SKM-1 treated with dmso at 0.1 percent for 144 hours (cell line): ENCODE data around the gene RANBP17.
"Not testable (repeated sequence)": the region's sequence is repeated elsewhere in the genome, so short reads cannot be mapped to it uniquely, and the experiment has no call there.

ENCODE experiments used
- DNase-seq: peaks from one replicate; lab custom pipeline; 2025; ENCODE audit not compliant: unreplicated experiment; lab: John Stamatoyannopoulos, UW

The RANBP17 gene

DNA sequence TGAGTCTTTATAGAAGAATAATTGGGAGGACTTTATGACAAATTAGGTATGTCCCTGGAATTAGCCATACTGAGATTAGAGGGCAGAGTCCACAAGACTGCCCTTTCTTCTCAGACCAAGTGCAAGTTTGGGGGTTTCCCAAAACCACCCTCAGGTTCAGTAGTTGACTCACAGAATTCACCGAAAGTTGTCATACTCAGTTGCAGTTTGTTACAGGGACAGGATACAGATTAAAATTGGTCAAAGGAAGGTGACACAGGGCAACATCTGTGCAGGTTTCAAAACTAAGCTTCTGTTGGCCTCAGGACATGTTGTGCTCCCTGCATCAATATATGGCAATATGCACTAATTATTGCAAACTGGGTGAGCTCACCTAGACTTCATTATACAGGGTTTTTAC lies 3.8 kb downstream of the RANBP17 start:
- no peak for DNase-seq

DNA sequence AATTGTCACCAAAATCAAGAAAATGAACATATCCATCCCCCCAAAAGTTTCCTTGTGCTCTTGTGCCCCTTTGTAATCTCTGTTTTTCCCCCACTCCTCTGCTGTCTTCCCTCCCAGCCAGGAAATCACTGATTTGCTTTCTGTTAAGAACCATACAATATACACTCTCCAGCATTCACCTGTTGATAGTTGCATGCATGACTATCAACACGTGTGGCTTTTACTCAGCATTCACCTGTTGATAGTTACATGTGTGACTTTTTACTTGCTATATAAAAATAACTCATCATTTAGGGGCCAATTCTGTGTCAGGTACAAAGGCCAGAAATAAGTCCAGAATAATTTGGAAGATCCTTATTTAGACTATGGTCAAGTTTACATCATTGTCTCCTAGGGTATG lies 6.0 kb downstream of the RANBP17 start:
- DNase-seq = no peak

DNA sequence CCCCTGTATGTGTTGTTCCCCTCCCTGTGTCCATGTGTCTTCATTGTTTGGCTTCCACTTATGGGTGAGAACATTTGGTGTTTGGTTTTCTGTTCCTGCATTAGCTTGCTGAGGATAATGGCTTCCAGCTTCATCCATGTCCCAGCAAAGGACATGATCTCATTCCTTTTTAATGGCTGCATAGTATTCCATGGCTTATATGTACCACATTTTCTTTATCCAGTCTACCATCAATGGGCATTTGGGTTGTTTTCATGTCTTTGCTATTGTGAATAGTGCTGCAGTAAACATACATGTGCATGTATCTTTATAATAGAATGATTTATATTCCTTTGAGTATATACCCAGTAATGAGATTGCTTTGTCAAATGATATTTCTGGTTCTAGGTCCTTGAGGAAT lies 8.6 kb downstream of the RANBP17 start:
- not testable (repeated sequence) for DNase-seq

DNA sequence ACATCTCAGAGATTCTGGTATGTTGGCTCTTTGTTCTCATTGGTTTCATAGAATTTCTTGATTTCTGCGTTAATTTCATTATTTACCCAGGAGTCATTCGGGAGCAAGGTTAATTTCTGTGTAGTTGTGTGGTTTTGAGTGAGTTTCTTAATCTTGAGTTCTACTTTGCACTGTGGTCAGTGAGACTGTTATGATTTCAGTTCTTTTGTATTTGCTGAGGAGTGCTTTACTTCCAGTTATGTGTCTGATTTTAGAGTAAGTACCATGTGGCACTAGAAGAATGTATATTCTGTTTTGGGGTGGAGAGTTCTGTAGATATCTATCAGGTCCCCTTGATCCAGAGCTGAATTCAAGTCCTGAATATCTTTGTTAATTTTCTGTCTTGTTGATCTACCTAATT lies 12.2 kb downstream of the RANBP17 start:
- DNase-seq = no peak

DNA sequence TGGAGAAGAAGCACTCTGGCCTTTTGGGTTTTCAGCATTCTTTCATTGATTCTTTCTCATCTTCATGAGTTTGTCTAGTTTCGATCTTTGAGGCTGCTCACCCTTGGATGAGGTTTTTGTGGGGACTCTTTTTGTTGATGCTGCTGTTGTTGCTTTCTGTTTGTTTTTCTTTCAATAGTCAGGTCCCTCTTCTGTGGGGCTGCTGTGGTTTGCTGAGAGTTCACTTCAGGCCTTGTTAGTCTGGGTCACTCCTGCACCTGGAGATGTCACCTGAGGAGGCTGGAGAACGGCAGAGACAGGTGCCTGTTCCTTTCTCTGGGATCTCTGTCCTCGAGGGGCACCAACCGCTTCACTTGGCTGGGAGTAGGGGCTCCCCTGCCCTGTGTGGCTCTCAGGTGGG lies 14.0 kb downstream of the RANBP17 start:
- no peak for DNase-seq

DNA sequence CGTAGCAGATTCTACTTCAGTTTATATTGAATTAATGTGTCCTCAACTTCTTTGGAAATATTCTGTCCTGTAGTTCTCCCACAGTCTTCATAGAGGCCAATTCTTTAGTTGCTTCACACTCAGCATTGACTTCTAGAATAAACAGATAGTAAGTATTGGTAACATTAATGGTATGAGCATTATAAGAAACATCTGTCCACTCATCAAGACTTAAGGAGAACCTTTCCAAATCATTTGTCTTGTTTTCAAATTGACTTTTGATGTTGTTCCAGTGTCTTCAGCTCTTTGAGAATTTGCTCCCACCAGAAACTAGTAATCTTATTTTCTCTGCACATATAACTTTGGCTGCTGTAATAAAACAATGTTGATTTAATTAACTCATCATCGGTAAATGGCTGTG lies 18.3 kb downstream of the RANBP17 start:
- DNase-seq = no peak

DNA sequence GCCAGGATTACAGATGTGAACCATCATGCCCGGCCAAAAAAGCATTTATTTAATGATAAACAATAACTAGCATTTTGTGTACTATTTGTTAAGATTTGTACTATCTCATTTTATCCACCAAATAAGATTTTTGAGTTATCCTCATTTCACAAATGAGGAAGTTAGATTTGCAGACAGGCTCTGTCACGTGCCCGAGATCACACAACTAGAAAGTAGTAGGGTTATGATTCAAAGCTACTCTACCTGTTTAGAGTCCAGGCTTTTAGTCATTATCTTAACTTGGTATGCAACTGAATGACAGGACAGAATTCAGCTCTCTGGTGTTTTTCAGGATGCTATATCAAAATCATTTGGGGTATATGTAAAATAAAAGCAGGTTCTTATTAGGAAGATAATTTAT lies 20.5 kb downstream of the RANBP17 start:
- no peak for DNase-seq

DNA sequence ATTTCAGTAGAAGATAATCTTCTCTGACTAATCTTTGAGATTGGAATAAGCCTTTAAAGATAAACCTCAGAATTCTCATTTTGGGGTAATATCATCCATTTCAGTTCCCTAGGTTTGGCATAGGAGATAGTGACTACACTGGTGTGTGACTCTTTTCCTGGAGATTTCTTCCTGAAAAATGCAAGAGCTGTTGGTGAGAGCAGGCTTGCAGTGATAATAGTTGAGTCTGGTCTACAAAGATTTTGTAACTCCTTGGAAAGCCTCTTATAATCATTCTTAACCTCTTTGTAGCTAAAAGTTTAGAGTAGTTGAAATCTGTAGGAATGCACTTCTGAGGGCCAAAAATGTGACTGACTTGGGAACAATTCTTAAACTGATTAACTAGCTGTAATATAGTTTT lies 23.4 kb downstream of the RANBP17 start:
- DNase-seq = no peak

DNA sequence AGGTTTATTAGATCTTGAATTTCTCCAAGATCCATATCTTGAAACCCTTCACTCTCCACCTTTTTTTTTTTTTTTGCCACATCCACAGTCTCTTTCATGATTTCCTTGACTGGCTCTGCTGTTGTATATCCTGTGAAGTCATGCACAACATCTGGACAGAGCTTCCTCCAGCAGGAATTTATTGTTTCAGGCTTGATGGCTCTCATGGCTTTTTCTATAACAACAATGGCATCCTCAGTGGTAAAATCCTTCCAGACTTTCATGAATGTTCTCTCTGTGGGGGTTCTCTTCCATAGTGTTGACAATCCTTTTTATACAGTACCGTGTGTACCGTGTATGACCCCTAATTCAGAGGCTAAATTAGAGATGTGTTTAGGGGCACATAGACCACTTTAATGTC lies 24.0 kb downstream of the RANBP17 start:
- no peak for DNase-seq

DNA sequence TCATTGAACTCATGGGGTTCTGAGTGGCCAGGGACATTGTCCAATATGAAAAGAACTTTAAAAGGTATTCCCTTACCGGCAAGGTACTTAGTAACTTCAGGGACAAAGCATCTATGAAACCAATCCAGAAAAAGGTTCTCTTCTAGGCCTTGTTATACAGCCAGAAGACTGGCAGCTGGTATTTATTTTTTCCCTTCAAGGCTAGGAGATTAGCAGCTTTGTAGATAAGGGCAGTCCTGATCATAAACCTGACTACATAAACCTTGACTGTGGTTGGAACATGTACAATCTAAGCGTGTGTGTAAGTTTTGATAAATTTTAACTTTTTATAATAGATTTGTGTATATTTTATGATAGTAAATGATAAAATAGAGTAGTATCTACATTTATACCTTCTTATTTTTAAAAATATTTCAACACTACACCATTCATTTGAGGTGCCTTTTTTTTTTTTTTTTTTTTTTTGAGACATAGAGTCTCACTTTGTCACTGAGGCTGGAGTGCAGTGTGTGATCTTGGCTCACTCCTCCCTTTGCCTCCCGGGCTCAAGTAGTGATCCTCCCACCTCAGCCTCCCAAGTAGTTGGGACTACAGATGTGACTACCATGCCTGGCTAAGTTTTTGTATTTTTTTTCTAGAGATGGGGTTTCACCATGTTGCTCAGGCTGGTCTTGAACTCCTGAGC lies 24.5 kb downstream of the RANBP17 start:
- DNase-seq = no peak

DNA sequence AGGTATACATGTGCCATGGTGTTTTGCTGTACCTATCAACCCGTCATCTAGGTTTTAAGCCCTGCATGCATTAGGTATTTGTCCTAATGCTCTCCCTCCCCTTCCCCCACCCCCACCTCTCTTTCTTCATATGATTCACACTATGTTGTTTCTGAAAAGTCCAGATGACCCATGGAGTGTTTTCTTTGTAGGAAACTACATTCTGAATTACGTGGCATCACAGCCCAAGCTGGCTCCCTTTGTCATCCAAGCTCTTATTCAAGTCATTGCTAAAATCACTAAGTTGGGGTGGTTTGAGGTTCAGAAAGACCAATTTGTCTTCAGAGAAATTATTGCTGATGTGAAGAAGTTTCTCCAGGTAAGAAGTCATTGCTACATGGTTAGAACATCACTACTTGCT lies 30.4 kb downstream of the RANBP17 start:
- DNase-seq = no peak

DNA sequence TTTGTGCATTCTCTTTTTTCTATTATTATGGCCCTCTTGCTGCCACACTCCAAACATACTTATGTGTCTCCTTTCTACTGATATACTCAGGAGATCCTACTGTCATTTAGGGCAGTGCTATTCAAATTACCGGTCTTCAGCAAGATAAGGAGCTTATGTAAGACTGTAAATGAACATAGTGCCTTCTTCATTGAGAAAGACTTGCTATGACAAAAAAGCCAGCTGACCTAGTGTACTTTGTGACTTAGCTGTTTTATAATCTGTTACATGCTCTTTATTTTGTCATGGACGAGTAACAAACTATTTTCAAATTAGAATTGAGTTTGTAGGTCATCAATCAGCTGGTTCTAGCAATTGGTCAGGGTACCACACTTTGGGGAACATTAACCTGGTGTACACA lies 32.8 kb downstream of the RANBP17 start:
- no peak for DNase-seq

DNA sequence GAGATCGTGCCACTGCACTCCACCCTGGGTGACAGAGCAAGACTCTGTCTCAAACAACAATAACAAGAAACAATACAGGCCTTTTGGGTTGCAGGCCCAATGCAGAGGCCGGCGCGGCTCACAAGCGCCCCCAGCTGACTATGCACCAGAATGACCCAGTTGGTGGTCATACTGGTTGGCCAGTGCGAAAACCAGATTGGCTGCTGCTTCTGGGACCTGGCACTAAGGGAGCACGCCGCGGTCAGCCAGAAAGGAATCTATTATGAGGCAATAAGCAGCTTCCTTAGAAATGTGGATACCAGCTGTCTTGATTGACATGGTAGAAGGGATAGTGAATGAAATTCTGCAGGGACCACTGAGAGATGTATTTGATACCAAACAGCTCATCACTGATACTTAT lies 35.0 kb downstream of the RANBP17 start:
- no peak for DNase-seq

DNA sequence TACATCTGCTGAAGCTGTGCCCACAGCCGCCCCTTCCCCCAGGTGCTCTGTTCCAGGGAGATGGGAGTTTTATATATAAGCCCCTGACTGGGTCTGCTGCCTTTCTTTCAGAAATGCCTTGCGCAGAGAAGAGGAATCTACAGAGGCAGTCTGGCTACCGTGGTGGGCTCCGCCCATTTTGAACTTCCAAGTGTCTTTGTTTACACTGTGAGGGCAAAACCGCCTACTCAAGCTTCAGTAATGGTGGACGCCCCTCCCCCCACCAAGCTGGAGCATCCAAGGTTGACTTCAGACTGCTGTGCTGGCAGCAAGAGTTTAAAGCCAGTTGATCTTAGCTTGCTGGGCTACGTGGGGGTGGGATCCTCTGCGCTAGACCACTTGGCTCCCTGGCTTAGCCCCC lies 41.3 kb downstream of the RANBP17 start:
- no peak for DNase-seq

DNA sequence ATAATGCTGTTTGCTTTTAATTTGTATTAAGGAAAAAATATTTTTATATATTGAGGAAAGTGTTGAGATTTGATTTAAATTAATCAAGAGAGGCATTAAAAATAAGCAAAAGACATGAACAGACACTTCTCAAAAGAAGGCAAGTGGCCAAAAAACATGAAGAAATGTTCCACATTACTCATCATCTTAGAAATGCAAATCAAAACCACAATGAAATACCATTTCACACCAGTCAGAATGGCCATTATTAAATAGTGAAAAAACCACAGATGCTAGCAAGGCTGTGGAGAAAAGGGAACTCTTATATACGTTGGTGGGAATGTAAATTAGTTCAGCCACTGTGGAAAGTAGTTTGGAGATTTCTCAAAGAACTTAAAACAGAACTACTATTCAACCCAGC lies 45.9 kb downstream of the RANBP17 start:
- DNase-seq = no peak

DNA sequence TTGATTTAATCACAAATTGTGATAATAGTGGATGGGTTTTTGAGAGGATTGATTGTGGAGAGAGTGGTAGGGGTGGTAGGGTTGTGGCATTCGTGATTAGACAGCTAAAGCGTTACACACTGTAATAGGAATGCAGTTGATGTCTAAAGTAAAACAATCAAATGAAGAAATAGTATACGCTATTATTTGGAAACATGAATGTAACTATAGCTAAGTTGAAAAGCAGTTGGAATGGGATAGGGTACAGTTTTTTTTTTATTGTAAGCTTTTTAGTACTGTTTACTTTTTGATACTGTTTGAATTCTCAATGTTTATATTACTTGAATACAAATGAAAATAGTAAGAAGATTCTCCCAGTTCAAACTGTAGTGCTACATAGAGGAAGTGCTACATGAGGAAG lies 51.8 kb downstream of the RANBP17 start:
- DNase-seq = no peak

DNA sequence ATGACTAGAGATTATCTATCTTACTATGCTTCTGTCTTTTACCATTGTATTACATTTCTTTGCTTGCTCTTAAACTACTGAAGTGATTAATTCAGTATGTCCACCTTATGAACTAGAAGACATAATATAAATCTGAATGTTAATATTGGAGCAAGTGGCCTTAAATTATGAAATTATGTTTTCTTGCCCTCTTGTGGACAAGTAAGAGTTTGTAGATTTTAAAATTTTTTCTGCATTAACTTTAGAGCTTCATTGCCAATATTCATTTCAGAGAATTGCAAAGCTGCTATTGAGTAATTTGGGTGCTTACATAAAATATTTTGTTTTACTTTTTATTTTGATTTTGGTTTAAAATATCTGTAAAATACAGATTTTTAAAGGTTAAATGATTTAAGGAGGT lies 55.3 kb downstream of the RANBP17 start:
- no peak for DNase-seq

DNA sequence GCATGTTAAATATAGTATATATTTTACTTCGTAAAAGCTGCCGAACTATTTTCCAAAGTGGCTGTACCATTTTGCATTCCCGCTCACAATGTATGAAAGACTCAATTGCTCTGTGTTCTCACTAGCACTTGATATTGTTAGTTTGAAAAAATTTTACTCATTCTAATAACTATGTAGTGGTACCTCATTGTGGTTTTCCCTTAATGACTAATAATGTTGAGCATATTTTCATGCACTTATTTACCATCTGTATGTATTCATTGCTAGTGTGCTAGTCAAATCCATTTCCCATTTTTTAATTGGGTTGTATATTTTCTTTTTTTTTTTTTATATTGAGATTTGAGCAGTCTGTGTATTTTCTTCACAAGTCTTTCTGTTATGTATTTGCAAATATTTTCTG lies 58.4 kb downstream of the RANBP17 start:
- no peak for DNase-seq

DNA sequence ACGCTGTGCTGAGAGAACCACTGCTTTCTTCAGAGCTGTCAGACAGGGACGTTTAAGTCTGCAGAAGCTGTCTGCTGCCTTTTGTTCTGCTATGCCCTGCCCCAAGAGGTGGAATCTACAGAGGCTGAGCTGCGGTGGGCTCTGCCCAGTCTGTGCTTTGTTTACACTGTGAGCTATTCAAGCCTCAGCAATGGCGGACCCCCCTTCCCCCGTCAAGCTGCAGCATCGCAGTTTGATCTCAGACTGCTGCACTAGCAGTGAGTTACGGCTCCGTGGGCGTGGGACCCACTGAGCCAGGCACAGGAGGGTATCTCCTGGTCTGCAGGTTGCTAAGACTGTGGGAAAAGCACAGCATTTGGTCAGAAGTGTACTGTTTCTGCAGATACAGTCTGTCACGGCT lies 60.5 kb downstream of the RANBP17 start:
- not testable (repeated sequence) for DNase-seq

DNA sequence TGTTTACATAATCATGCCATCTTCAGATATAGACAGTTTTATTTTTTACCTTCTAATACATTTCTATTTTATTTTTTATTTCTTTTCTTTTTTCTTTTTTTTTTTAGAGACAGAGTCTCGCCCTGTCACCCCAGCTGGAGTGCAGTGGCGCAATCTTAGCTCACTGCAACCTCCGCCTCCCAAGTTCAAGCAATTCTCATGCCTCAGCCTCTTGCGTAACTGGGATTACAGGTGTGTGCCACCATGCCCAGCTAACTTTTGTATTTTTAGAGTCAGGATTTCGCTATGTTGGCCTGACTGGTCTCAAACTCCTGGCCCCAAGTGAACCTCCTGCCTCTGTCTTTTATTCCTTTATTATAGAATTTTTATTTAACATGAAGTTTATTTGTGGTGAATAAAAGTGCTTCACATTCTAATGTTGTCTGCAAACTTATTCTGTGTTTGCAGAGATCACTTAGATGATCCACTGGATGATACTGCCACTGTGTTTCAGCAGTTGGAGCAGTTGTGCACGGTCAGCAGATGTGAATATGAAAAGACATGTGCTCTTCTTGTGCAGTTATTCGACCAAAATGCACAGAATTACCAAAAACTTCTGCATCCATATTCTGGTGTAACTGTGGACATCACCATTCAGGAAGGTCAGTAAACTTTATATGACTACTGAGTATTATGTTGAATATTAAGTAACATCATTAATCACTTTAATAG lies 62.2 kb downstream of the RANBP17 start:
- DNase-seq = no peak

DNA sequence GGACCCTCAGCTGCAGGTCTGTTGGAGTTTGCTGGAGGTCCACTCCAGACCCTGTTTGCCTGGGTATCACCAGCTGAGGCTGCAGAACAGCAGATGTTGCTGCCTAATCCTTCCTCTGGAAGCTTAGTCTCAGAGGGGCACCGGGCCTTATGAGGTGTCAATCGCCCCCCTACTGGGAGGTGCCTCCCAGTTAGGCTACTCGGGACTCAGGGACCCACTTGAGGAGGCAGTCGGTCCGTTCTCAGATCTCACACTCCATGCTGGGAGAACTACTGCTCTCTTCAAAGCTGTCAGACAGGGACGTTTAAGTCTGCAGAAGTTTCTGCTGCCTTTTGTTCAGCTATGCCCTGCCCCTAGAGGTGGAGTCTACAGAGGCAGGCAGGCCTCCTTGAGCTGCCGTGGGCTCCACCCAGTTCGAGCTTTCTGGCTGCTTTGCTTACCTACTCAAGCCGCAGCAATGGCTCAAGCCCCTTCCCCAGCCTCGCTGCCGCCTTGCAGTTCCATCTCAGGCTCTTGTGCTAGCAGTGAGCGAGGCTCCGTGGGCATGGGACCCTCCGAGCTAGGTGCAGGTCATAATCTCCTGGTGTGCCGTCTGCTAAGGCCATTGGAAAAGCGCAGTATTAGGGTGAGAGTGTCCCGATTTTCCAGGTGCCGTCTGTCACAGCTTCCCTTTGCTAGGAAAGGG lies 73.9 kb downstream of the RANBP17 start:
- DNase-seq = not testable (repeated sequence)

DNA sequence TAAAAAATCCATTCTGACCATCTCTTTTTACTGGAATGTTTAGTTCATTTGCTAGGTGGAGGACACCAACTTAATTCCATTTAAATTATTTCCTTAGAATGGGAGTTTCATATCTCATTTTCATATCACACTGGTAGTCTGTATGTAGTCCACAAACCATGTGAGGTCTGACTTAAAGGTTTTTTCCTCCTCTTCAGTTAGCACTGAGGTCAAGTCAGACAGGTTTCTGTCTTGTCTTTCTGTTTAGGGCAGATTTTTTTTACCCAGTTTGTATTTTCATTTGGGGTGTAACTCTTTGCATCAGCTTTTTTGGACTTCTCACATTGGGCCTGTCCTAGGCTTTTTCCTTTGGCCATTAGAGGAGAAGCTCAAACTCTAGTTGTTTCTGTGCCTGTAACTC lies 75.3 kb downstream of the RANBP17 start:
- no peak for DNase-seq
